H9 (cell line): ENCODE results near the gene IL1RL2. TPM values are rescaled to one million over a fixed set of nuclear protein-coding genes. Genes with fewer than 3 reads are reported as not detected.

Experiments used
- DNase-seq: peaks from one replicate; pipeline ENCODE4 v3.0.0-alpha.2; 2017
- H2AFZ ChIP-seq: one replicate; pipeline ENCODE4 v1.6.1; 2013; ENCODE audit warnings: mild to moderate bottlenecking, low read length, control low read depth, moderate library complexity
- H2AK5ac ChIP-seq: 2 replicates; pipeline ENCODE4 v1.6.1; 2013; ENCODE audit warnings: low read length, control low read depth, mixed read lengths; ENCODE audit not compliant: insufficient read length
- H2BK120ac ChIP-seq: one replicate; pipeline ENCODE4 v1.6.1; 2013; ENCODE audit warnings: low read depth, mild to moderate bottlenecking, low read length, control low read depth, inconsistent platforms; ENCODE audit not compliant: poor library complexity, severe bottlenecking
- H2BK12ac ChIP-seq: 2 replicates; pipeline ENCODE4 v1.6.1; 2013; ENCODE audit warnings: low read length, control low read depth, mixed read lengths, low read depth; ENCODE audit not compliant: insufficient read length
- H2BK15ac ChIP-seq: 2 replicates; pipeline ENCODE4 v1.6.1; 2013; ENCODE audit warnings: low read depth, low read length, control low read depth
- H2BK20ac ChIP-seq: one replicate; pipeline ENCODE4 v1.6.1; 2013; ENCODE audit warnings: low read depth, mild to moderate bottlenecking, low read length, control low read depth, inconsistent platforms; ENCODE audit not compliant: poor library complexity, severe bottlenecking
- H2BK5ac ChIP-seq: 2 replicates; pipeline ENCODE4 v1.6.1; 2013; ENCODE audit warnings: low read length, control low read depth, mixed read lengths; ENCODE audit not compliant: insufficient read length
- H3K14ac ChIP-seq: 2 replicates; pipeline ENCODE4 v1.6.1; 2013; ENCODE audit warnings: low read length, control low read depth; ENCODE audit not compliant: insufficient read depth
- H3K18ac ChIP-seq: 2 replicates; pipeline ENCODE4 v1.6.1; 2013; ENCODE audit warnings: low read depth, mild to moderate bottlenecking, mixed read lengths, low read length, control low read depth; ENCODE audit not compliant: insufficient read length
- H3K23ac ChIP-seq: 2 replicates; pipeline ENCODE4 v1.6.1; 2013; ENCODE audit warnings: low read length, control low read depth, mixed read lengths, low read depth; ENCODE audit not compliant: insufficient read length
- H3K23me2 ChIP-seq: 2 replicates; pipeline ENCODE4 v1.6.1; 2013; ENCODE audit warnings: low read depth, mild to moderate bottlenecking, mixed read lengths, low read length, control low read depth; ENCODE audit not compliant: insufficient read length, poor library complexity, severe bottlenecking
- H3K27ac ChIP-seq: 2 replicates; pipeline ENCODE4 v1.5.1; 2013; ENCODE audit warnings: low read length, control low read depth, mixed read lengths, low read depth; ENCODE audit not compliant: insufficient read length
- H3K27me3 ChIP-seq: 2 replicates; pipeline ENCODE4 v1.6.1; 2013; ENCODE audit warnings: low read length, control low read depth, inconsistent platforms; ENCODE audit not compliant: insufficient read depth
- H3K4ac ChIP-seq: 2 replicates; pipeline ENCODE4 v1.6.1; 2013; ENCODE audit warnings: low read depth, mild to moderate bottlenecking, control low read depth, inconsistent platforms, low read length, moderate library complexity
- H3K4me1 ChIP-seq: 2 replicates; pipeline ENCODE4 v1.6.1; 2013; ENCODE audit warnings: low read length, control low read depth, inconsistent platforms; ENCODE audit not compliant: insufficient read depth
- H3K4me2 ChIP-seq: 2 replicates; pipeline ENCODE4 v1.6.1; 2013; ENCODE audit warnings: low read length, control low read depth, mixed read lengths; ENCODE audit not compliant: insufficient read length, insufficient read depth
- H3K56ac ChIP-seq: 2 replicates; pipeline ENCODE4 v1.6.1; 2013; ENCODE audit warnings: low read depth, mild to moderate bottlenecking, mixed read lengths, low read length, control low read depth; ENCODE audit not compliant: insufficient read length
- H3K79me1 ChIP-seq: 2 replicates; pipeline ENCODE4 v1.6.1; 2013; ENCODE audit warnings: low read depth, mild to moderate bottlenecking, moderate library complexity, low read length, control low read depth, inconsistent platforms; ENCODE audit not compliant: insufficient read depth, poor library complexity, severe bottlenecking
- H3K79me2 ChIP-seq: 2 replicates; pipeline ENCODE4 v1.6.1; 2013; ENCODE audit warnings: low read length, control low read depth, inconsistent platforms; ENCODE audit not compliant: insufficient read depth
- H3K9ac ChIP-seq: 2 replicates; pipeline ENCODE4 v1.6.1; 2013; ENCODE audit warnings: low read length, control low read depth, mixed read lengths; ENCODE audit not compliant: insufficient read length; ENCODE audit errors: extremely low read depth
- H3K9me3 ChIP-seq: one replicate; pipeline ENCODE4 v1.6.1; 2013; ENCODE audit warnings: low read depth, low read length, inconsistent platforms; ENCODE audit not compliant: control insufficient read depth
- H3T11ph ChIP-seq: one replicate; pipeline ENCODE4 v1.6.1; 2013; ENCODE audit warnings: mild to moderate bottlenecking, low read length, control low read depth, inconsistent platforms
- H4K20me1 ChIP-seq: one replicate; pipeline ENCODE4 v1.6.1; 2013; ENCODE audit not compliant: control insufficient read depth, insufficient read length, insufficient read depth
- H4K5ac ChIP-seq: 2 replicates; pipeline ENCODE4 v1.6.1; 2013; ENCODE audit warnings: low read depth, mild to moderate bottlenecking, mixed read lengths, low read length, control low read depth; ENCODE audit not compliant: insufficient read length
- H4K8ac ChIP-seq: replicated peaks from 2 replicates; pipeline ENCODE4 v1.6.1; 2013; ENCODE audit warnings: low read length, control low read depth, mixed read lengths, low read depth; ENCODE audit not compliant: insufficient read length
- H4K91ac ChIP-seq: 2 replicates; pipeline ENCODE4 v1.6.1; 2013; ENCODE audit warnings: low read depth, mild to moderate bottlenecking, moderate library complexity, mixed read lengths, low read length, control low read depth; ENCODE audit not compliant: insufficient read length
- H3K27ac Mint-ChIP-seq, 3 experiments: 2 replicates in 2 of 3; 3 replicates in 1 of 3; pipeline ENCODE4 v1.8.0; 2020 to 2021; ENCODE audit warnings: mixed read lengths in 3 of 3, mild to moderate bottlenecking in 1 of 3, moderate library complexity in 1 of 3
- H3K27me3 Mint-ChIP-seq: 2 replicates; pipeline ENCODE4 v1.8.0; 2021; ENCODE audit warnings: low read depth, mild to moderate bottlenecking, moderate library complexity, mixed read lengths
- H3K36me3 Mint-ChIP-seq, 3 experiments: 2 replicates in 2 of 3; 3 replicates in 1 of 3; pipeline ENCODE4 v1.8.0; 2020 to 2021; ENCODE audit warnings: low read depth in 3 of 3, mixed read lengths in 3 of 3; ENCODE audit not compliant: insufficient read depth in 1 of 3
- H3K4me1 Mint-ChIP-seq, 2 experiments: 2 replicates each; pipeline ENCODE4 v1.8.0; 2020; ENCODE audit warnings: mixed read lengths in 2 of 2
- H3K4me3 Mint-ChIP-seq, 2 experiments: 2 replicates in 1 of 2; 3 replicates in 1 of 2; pipeline ENCODE4 v1.8.0; 2020 to 2021; ENCODE audit warnings: mild to moderate bottlenecking in 2 of 2, mixed read lengths in 2 of 2, moderate library complexity in 1 of 2
- H3K9me3 Mint-ChIP-seq, 2 experiments: 2 replicates in 1 of 2; 3 replicates in 1 of 2; pipeline ENCODE4 v1.8.0; 2020; ENCODE audit warnings: mild to moderate bottlenecking in 2 of 2, mixed read lengths in 2 of 2, moderate library complexity in 1 of 2
- CTCF ChIP-seq: fragments of 200-600 bp; sonication (generic); conservative IDR thresholded peaks from 3 replicates; pipeline ENCODE4 v1.8.0; 2021; ENCODE audit warnings: antibody characterized with exemption, mild to moderate bottlenecking
- WGBS: extraction: QIAGEN DNeasy Blood & Tissue Kit; methylation state at CpG from one replicate; pipeline ENCODE4 v1.1.7; 2013; ENCODE audit warnings: missing lambda C conversion rate, low lambda C conversion rate, mixed read lengths; ENCODE audit not compliant: insufficient read length; ENCODE audit errors: extremely low coverage; 5-methylcytosine and 5-hydroxymethylcytosine counted together
- total RNA-seq: library from RNA; stranded (reverse); gene quantifications from 2 replicates; pipeline ENCODE4 v1.2.1, GENCODE V29; 2021

The IL1RL2 gene
- total RNA-seq, 1 experiment from 2014 or later, result not detected

DNA sequence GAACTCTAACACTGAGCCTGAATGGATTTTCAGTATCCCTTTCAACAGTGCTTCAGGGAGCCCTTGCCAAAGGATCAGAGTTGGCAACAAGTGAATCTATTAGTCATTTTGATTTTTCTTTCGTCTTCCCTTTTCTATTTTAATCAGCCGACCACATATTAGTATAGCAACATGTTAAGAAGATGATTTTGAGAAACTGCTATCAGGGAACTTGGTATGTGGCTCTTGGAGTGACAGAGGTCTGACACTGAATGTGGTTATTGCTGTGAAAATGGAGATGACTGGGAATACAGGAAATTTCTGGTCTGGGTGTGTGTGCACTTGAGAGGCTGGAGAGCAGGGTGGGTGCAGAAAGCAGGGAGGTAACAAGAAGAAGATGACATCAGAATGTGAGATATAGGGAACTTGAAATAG is 95.9 kb downstream of the IL1RL2 start:
- Histone ChIP-seq H2BK5ac (no peak overlapping the region), H4K5ac (no peak overlapping the region), H3K23ac (no peak overlapping the region), H2BK120ac (no peak overlapping the region), H3K27ac (no peak overlapping the region), H3K4me2 (no peak overlapping the region), H3K56ac (no peak overlapping the region), H3K14ac (no peak overlapping the region), H3T11ph (no peak overlapping the region), H2BK12ac (no peak overlapping the region), H3K79me2 (no peaks in the 10 kb centered on the region), H3K9me3 (no peaks in the 10 kb centered on the region), H2BK20ac (no peak overlapping the region), H3K27me3 (no peaks in the 10 kb centered on the region), H3K4ac (no peak overlapping the region), H3K23me2 (no peaks in the 10 kb centered on the region), H3K4me1 (no peaks in the 10 kb centered on the region), H4K91ac (no peak overlapping the region), H2BK15ac (no peak overlapping the region), H4K20me1 (no peaks in the 10 kb centered on the region), H4K8ac (no peak overlapping the region), H3K79me1 (no peaks in the 10 kb centered on the region), H3K9ac (no peak overlapping the region), H2AFZ (no peak overlapping the region), H3K18ac (no peak overlapping the region), H2AK5ac (no peak overlapping the region)
- H3K36me3 Mint-ChIP-seq, result no peaks in the 10 kb centered on the region
- H3K4me1 Mint-ChIP-seq, result no peaks in the 10 kb centered on the region
- no peak for DNase-seq
- no peak overlapping the region for H3K4me3 Mint-ChIP-seq
- TF ChIP-seq CTCF, result no peak
- H3K27ac Mint-ChIP-seq, result no peak overlapping the region
- WGBS, result no CpG with 5 or more reads among the region's 2 CpGs
- no peaks in the 10 kb centered on the region for H3K9me3 Mint-ChIP-seq
- H3K27me3 Mint-ChIP-seq, result no peaks in the 10 kb centered on the region
